NCI-H1436 treated with DMSO at 0.1 percent for 48 hours (cell line): ENCODE data around the gene SP6.
A peak's percentile ranks its signal among the peaks of the same experiment; 100 is the strongest.

Source experiments
- DNase-seq: peaks from one replicate; lab custom pipeline; 2025; lab: John Stamatoyannopoulos, UW

SP6 gene

GRCh38 chr17:47856830-47857229, 5.9 kb upstream of the SP6 start:
- no peak for DNase-seq

GRCh38 chr17:47855737-47856136, 4.8 kb upstream of the SP6 start:
- no peak for DNase-seq

- DNase-seq: no peak
Measured at GRCh38 chr17:47853616-47854015, 2.7 kb upstream of the SP6 start.

- DNase-seq: no peak
Measured at GRCh38 chr17:47852113-47852949, 1.4 kb upstream of the SP6 start.

GRCh38 chr17:47851764-47852112, 775 bp upstream of the SP6 start:
- DNase-seq: no peak

GRCh38 chr17:47850373-47850691, 631 bp downstream of the SP6 start:
- DNase-seq: no peak

GRCh38 chr17:47848198-47848513, 2.8 kb downstream of the SP6 start:
- DNase-seq: no peak

- DNase-seq: no peak
Measured at GRCh38 chr17:47847341-47848197, 3.4 kb downstream of the SP6 start.

GRCh38 chr17:47846716-47847340, 4.1 kb downstream of the SP6 start:
- DNase-seq: no peak

GRCh38 chr17:47845716-47846075, 5.3 kb downstream of the SP6 start:
- no peak for DNase-seq

GRCh38 chr17:47844814-47845715, 5.9 kb downstream of the SP6 start:
- no peak for DNase-seq

- DNase-seq: no peak
Measured at GRCh38 chr17:47844227-47844626, 6.7 kb downstream of the SP6 start.

- no peak for DNase-seq
Measured at GRCh38 chr17:47843391-47843730, 7.6 kb downstream of the SP6 start.

GRCh38 chr17:47841488-47842291, 9.3 kb downstream of the SP6 start:
- no peak for DNase-seq

GRCh38 chr17:47840742-47841487, 10.0 kb downstream of the SP6 start, which contains the start of gene SCRN2:
Gene SCRN2, minus strand, starts transcription at chr17:47841273. Its CDS starts 430 bp downstream, at chr17:47840843.
- peak; percentile 71 for DNase-seq

- DNase-seq: no peak
Measured at GRCh38 chr17:47840001-47840741, 10.8 kb downstream of the SP6 start.

- no peak for DNase-seq
Measured at GRCh38 chr17:47839071-47839470, 11.9 kb downstream of the SP6 start.

GRCh38 chr17:47838636-47839035, 12.3 kb downstream of the SP6 start:
- no peak for DNase-seq

GRCh38 chr17:47837401-47838039, 13.4 kb downstream of the SP6 start:
- no peak for DNase-seq
